GM04503 (cell line): ENCODE results near the gene BRF1.
"Not testable (repeated sequence)": the region's sequence is repeated elsewhere in the genome, so short reads cannot be mapped to it uniquely, and the experiment has no call there.

Experiments
- DNase-seq: peaks from one replicate; pipeline ENCODE4 v3.0.0-alpha.2; 2012; ENCODE audit warnings: low read depth

The BRF1 gene, protein sequence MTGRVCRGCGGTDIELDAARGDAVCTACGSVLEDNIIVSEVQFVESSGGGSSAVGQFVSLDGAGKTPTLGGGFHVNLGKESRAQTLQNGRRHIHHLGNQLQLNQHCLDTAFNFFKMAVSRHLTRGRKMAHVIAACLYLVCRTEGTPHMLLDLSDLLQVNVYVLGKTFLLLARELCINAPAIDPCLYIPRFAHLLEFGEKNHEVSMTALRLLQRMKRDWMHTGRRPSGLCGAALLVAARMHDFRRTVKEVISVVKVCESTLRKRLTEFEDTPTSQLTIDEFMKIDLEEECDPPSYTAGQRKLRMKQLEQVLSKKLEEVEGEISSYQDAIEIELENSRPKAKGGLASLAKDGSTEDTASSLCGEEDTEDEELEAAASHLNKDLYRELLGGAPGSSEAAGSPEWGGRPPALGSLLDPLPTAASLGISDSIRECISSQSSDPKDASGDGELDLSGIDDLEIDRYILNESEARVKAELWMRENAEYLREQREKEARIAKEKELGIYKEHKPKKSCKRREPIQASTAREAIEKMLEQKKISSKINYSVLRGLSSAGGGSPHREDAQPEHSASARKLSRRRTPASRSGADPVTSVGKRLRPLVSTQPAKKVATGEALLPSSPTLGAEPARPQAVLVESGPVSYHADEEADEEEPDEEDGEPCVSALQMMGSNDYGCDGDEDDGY

DNA sequence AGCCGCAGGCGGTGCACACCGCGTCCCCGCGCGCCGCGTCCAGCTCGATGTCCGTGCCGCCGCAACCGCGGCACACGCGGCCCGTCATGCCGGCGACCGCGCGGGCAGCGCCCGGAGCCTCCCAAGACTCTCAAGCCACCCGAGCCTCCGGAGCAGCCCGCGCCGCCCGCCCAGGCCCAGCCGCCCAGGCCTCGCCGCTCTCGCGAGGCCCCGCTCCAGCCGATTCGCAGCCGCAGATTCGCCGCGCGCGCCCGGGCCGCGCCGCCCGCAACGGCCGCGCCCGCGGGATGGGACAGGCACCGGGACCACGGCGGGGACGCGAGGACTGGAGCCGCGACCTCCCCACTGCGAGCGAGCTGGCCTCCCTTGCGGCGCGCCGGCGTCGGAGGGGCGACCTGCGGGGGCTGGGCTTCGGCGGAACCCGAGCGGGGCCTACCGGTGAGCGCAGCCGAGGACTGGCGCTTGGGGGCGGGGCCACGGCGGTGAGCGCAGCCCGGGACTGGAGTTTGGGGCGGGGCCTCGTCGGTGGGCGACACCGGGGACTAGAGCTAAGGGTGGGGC is at the start of gene BRF1:
Gene BRF1 (minus strand): TSS at position 460 of the 561 bp plus-strand sequence. CDS start 372 bp downstream, at position 88.
- DNase-seq: no peak

DNA sequence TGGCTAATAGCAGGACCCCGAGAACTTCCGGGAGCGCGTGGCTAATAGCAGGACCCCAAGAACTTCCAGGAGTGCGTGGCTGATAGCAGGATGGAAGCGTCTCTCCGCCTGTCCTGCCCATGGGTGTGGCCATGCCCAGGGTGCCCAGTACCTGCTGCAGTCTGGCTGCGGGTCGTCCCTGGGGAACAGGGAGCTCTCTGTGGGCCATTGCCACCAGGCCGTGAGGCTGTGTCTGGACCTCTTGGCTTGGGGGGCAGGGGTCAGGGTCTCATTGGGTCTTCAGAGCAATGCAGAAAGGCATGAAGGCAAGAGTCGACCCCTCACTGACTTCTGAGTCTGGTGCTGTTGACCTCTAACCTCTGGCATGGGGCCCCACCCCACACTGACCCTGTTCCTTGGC is 49.2 kb upstream of the BRF1 start:
- no peak for DNase-seq

DNA sequence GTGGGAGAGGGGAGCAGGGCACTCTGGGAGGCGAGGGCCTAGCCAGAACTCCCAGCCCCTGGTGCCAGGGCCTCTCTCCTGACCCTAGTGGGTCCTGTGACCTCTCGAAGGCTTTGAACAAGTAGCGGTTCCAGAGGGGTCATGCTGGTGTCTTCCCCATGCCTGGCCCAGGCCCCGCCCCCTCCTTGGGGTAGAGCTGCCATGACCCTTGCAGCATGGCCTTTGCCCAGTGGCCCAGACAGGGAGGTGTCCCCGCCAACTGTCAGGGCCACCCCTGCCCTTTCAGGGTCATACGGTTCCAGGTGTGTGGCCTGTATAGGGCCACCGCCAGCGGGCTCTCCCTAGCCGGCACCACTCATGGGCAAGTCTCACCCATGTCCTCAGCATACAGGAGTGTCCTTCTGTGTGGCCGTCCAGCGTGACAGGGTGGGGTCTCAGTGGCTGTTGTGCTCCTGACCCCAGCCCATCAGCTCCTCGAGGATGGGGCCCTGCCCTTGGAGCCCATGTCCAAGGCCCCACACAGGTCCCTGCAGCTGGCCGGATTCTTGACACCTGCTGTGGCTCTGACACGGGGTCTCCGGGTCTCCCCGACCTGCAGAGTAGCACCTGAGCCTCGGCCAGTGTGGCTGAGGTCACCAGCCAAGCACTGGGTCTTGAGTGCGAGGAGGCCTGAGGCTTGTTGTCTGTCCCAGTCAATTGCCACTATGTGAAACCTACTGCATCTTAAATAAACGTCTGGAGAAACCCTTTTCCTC is 48.3 kb upstream of the BRF1 start:
- no peak for DNase-seq

DNA sequence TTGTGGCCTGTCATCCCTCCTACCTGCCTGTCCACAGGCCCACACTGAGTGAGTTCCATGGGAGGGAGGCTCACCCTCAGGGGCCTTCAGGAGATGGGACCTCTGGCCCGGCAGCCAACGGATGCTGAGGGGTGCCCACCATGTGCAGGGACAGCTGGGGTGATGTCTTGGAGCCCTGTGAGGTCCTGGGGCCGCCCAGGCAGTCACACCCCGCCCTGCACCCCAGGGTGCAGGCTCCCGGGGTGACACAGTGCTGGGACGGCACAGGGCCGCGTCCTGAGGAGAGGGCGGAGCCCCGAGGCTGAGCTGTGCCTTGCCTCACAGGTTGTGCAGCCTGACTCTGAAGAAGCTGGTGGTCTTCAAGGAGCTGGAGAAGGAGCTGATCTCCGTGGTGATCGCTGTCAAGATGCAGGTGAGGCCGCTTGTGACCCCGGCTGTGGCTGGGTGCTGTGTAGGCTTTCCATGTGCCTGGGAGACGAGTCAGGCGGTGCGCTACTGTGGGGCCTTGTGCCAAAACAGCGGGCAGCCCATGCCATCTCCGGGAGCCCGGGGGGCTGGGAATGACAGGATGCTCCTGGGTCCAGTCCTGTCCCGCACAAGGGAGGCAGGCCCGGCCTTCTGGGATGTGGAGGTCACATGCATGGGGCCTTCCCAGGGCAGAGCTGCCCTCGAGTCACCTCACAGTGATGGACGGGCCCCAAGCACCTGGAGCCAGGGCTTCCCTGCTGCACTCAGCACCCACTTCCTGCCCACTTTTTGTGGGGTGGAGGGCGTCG is 47.6 kb upstream of the BRF1 start:
- DNase-seq: no peak

GRCh38 chr14:105347587-105347968 is 46.8 kb upstream of the BRF1 start:
- DNase-seq: no peak

DNA sequence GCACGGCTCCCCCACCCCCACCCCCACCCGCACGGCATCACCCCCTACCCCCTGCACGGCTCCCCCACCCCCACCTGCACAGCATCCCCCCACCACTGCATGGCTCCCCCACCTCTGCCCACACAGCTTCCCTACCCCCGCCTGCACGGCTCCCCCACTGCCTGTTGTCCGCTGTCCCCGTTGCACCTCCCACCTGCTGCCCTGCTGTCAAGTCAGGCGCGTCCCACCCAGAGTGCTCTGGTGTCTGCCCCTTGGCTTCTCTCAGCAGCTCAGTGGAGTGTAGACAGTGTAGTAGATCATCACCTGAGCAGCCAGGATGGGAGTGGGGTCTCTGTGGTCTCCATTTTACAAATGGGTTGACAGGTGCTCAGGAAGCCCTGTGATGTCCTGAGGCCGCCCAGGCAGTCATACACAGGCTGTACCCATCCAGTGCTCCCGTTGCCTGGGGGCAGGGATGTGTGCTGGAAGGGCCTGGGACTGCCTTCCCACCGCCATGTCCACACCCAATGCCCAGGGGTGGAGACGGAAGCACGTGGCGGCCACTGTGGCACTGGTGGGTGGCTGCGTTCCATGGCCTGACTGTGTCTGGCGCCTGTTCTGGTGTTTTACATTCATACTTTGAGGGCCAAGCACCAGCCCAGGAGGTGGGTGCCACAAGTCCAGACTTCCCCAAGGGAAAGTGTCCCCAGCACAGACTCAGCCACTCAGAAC is 46.2 kb upstream of the BRF1 start:
- DNase-seq: no peak

- DNase-seq: no peak
These were observed 45.4 kb upstream of the BRF1 start for GRCh38 chr14:105346200-105346533.

- DNase-seq: no peak
These were observed 42.4 kb upstream of the BRF1 start for GRCh38 chr14:105343194-105343593.

DNA sequence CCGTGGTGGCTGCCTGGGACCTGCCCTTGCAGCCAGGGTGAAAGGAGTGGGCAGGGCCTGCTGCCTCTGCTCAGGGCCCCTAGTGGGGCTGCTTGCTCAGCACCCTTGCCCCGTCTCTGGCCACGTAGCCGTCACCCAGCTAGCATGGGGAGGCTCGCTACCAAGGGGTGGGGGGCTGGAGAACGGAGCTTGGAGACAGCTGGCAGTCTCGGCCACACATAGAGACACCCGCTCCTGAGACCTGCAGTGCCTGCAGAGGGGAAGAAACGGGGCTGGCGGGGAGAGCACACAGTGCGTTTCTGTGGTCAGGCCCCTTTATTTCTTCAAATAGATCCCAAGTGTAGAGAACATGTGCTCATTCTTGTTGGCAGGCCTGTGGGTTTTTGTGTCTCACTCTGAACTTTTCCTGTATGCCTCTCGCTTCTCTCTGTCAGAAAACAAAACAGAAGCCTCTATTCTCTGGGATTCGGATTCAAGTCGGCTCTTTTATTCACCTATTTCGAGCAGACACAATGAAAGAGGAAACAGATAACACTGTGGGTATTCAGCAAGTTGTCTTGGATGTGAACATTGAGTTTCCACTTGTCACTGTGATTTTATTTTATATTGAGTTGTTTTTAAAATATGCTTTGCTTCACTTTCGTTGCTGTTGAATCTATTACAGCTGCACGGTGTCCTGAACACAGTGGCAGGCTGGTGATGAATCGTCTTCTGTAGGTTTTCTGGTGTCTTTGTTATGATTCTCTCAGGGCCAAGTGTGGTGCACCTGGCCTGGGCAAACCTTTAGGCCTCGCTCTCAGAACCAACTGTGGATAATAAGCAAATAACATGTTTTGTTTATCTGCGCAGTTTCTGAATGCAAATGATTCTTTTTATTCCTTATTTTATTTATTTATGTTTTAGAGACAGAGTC is 40.3 kb upstream of the BRF1 start:
- no peak for DNase-seq

- DNase-seq: no peak
These were observed 37.4 kb upstream of the BRF1 start for GRCh38 chr14:105337966-105338741.

DNA sequence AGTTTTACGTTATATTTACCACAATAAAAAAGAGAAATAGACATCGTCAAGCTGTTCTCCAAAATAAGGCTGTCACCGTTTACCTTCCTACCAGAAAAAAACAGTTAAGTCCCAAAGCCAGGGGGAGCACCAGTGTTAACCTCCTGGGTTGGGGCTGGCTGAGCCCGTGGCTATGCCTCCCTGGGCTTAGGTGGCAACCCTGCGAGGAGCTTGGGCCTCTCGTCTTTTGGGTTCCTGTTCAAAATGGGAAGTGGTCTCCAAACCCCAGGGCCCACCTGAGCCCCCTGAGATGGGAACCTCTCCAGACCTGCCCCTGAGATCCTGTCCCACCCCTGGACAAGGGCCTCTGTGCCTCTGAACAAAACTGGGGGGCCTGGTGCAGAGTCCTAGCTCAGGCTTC is 36.6 kb upstream of the BRF1 start:
- no peak for DNase-seq

DNA sequence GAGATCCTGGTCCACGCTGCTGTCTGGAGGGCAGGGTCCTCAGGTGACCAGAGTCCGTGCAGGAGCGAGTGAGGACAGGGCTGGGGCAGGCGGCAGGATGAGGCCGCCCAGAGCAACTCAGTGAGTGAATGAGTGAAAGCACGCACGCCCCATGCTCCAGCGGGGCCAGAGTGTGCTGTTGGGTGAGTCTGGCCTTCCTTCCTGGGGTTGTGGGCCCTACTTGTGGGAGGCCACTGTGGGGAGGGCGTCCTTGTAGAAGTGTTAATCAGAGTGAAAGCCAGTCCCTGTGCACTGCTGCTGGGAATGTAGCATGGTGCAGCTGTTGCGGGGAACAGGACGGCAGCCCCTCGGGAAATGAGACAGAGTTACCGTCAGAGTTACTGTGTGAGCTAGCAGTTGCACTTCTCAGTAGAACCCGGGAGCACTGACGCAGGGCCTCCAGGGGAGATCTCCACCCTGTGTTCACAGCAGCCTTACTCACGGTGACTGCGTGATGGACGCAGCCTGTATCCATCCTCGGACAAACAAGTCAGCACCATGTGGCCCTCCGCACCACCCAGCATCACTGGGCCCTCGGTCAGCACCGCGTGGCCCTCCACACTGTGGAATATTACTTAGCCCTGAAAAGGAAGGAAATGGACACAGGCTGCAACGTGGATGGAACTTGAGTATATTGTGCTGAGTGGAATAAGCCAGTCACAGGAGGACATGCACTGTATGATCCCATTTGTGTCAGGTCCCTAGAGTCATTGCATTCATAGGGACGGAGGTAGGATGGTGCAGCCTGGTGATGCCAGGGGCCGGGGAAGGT is 35.9 kb upstream of the BRF1 start:
- no peak for DNase-seq

GRCh38 chr14:105335735-105336476 is 35.1 kb upstream of the BRF1 start:
- no peak for DNase-seq

DNA sequence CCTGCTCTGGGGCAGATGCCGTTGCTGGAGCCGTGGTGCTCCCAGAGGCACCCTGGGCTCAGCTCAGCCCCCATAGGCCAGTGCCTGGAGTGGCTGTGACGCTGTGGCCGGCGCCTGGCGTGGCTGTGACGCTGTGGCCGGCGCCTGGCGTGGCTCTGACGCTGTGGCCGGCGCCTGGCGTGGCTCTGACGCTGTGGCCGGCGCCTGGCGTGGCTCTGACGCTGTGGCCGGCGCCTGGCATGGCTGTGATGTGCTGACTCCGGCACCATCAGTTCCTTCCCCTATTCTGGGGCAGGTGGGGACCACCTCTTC is 34.4 kb upstream of the BRF1 start:
- DNase-seq: not testable (repeated sequence)

- no peak for DNase-seq
These were observed 33.8 kb upstream of the BRF1 start for GRCh38 chr14:105334383-105335230.

DNA sequence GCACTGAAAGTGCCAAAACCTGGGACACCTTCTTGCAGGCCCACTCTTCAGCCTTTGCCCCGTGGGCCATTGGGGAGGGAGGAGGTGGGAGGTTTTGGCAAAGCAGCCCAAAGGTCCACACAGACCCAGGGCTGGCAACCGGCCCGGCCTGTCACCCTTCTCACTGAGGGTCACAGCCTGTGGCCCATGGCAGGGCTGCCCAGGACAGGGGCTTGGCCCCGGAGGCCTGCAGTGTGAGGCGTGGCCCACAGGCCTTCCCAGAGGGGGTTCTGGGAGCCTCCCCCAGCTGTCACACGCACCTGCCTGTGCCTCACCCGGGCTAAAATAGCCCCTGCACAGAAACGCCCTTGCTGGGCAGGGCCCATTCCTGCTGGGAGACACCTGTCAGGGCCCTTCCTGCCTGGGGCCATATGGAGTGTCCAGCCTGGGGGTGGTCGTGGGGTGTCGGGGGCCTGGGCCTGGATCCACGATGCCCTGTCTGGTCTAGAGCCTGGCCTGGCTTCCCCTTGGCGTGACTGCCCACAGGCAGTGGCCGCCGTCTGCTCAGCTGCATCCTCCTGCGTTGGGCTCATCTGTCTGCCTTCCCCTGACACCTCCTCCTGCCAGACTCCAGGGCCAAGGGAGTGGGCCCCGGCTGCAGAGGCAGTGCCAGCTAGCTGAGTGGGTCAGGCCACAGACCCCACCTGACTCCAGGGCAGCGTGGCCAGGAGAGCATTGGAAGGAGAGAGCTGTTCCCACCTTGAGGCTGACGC is 33.0 kb upstream of the BRF1 start:
- DNase-seq: no peak
